ENCODE measurements around the gene RSAD2. TPM values are rescaled to one million over a fixed set of nuclear protein-coding genes. Genes with fewer than 3 reads are reported as not detected.
A peak's percentile ranks its signal among the peaks of the same experiment; 100 is the strongest.

The RSAD2 gene, protein sequence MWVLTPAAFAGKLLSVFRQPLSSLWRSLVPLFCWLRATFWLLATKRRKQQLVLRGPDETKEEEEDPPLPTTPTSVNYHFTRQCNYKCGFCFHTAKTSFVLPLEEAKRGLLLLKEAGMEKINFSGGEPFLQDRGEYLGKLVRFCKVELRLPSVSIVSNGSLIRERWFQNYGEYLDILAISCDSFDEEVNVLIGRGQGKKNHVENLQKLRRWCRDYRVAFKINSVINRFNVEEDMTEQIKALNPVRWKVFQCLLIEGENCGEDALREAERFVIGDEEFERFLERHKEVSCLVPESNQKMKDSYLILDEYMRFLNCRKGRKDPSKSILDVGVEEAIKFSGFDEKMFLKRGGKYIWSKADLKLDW
- 1 to 10 TPM in 2 of 3 donors, under 1 TPM in 1; 0.33 to 4.8 (median 2.9) TPM for total RNA-seq

DNA sequence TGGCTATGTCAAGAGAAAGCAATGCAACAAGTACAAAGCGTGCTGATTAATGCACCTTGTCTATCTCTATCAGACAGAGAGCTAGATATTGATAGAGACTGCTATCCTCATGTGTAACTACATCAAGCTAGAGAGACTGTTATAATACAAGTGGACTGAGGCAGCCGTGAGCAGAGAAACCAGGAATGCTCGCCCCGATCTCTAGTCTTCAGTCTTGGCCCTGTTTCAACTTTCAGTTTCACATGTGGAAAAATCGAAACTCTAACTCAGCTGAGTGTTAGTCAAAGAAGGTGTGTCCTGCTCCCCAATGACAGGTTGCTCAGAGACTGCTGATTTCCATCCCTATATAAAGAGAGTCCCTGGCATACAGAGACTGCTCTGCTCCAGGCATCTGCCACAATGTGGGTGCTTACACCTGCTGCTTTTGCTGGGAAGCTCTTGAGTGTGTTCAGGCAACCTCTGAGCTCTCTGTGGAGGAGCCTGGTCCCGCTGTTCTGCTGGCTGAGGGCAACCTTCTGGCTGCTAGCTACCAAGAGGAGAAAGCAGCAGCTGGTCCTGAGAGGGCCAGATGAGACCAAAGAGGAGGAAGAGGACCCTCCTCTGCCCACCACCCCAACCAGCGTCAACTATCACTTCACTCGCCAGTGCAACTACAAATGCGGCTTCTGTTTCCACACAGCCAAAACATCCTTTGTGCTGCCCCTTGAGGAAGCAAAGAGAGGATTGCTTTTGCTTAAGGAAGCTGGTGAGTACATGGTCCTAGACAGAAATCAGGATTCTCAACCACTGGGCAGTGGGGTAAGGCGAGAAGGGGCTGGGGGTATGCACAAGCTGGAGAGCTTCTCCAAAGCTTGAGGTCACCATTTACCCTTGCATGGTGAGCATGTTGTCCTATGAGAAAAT, at the start of gene RSAD2:
Gene RSAD2 (plus strand): TSS at position 376 of the 903 bp plus-strand sequence. CDS start 24 bp downstream, at position 400.
- Histone ChIP-seq H3K4me1 (no peaks in the 10 kb centered on the region), H3K27me3 (no peaks in the 10 kb centered on the region), H3K27ac (peak within 1 kb of the TSS; percentile 39 to 61), H3K9me3 (no peaks in the 10 kb centered on the region), H3K36me3 (no peaks in the 10 kb centered on the region), H3K4me3 (peak within 1 kb of the TSS; percentile 47 to 68 (median 62))
- no peak for TF ChIP-seq POLR2A (IDR thresholded peaks at IDR 0.05)
- TF ChIP-seq POLR2AphosphoS5 (IDR thresholded peaks at IDR 0.05) = no peak
- TF ChIP-seq, protein P1, sequence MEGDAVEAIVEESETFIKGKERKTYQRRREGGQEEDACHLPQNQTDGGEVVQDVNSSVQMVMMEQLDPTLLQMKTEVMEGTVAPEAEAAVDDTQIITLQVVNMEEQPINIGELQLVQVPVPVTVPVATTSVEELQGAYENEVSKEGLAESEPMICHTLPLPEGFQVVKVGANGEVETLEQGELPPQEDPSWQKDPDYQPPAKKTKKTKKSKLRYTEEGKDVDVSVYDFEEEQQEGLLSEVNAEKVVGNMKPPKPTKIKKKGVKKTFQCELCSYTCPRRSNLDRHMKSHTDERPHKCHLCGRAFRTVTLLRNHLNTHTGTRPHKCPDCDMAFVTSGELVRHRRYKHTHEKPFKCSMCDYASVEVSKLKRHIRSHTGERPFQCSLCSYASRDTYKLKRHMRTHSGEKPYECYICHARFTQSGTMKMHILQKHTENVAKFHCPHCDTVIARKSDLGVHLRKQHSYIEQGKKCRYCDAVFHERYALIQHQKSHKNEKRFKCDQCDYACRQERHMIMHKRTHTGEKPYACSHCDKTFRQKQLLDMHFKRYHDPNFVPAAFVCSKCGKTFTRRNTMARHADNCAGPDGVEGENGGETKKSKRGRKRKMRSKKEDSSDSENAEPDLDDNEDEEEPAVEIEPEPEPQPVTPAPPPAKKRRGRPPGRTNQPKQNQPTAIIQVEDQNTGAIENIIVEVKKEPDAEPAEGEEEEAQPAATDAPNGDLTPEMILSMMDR (IDR thresholded peaks at IDR 0.05) = no peak
- no peak for DNase-seq (ENCODE audit: low spot score in 2 of 2)
- intact Hi-C loops (cut with DNase I; ENCODE audit: low total_unique reads) = no loop called here

DNA sequence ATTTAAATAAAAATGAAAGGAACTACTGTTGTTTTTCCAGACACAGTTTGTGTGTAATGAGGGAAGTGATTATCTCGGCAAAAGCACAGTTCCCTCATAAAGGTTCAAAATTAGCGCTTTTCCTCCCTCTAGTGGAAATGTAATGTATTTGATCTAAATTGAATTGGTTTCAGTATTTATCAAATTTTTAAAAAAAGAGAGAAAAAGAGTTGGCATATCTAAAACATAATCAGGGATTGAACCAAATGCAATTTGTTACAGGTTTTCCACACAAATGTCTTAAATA, 49.3 kb upstream of the RSAD2 start:
- no peak overlapping the region for H3K27ac ChIP-seq
- H3K9me3 ChIP-seq = peaks cover 8 to 19% of the 10 kb centered on the region in 2 donors
- no peaks in the 10 kb centered on the region for H3K27me3 ChIP-seq
- intact Hi-C loops (cut with DNase I; ENCODE audit: low total_unique reads) = no loop called here
- no peaks in the 10 kb centered on the region for H3K36me3 ChIP-seq
- no peak overlapping the region for H3K4me3 ChIP-seq
- H3K4me1 ChIP-seq = no peaks in the 10 kb centered on the region
- no peak for DNase-seq (ENCODE audit: low spot score in 2 of 2)
- TF ChIP-seq, protein P1 (IDR thresholded peaks at IDR 0.05) = peak; percentile 16 to 38 (median 30)
- TF ChIP-seq POLR2AphosphoS5 (IDR thresholded peaks at IDR 0.05) (no peak), POLR2A (IDR thresholded peaks at IDR 0.05) (no peak)

DNA sequence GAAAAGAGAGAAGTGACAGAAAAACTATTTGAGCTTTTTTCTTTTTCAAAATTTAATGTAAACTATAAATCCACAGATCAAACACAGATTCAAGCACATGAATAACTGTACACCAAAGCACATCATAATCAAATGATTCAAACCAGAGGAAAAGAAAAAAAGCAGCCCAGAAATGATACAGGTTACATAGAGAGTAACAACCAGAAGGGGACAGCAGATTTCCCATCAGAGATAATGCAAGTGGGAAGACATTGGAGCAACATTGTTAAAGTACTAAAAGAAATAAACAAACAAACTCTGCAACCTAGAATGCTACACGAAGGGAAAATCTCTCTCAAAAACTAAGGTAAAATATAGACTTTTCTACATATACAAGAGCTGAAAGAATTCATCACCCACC, 46.3 kb upstream of the RSAD2 start:
- DNase-seq (ENCODE audit: low spot score in 2 of 2) = no peak
- Histone ChIP-seq H3K36me3 (no peaks in the 10 kb centered on the region), H3K27ac (no peak overlapping the region), H3K9me3 (peaks cover 9 to 31% of the 10 kb centered on the region in 2 donors), H3K4me1 (no peaks in the 10 kb centered on the region), H3K27me3 (no peaks in the 10 kb centered on the region), H3K4me3 (no peak overlapping the region)
- TF ChIP-seq, protein P1 (IDR thresholded peaks at IDR 0.05) = no peak
- TF ChIP-seq POLR2AphosphoS5 (IDR thresholded peaks at IDR 0.05) (no peak), POLR2A (IDR thresholded peaks at IDR 0.05) (no peak)
- intact Hi-C loops (cut with DNase I; ENCODE audit: low total_unique reads) = no loop called here

DNA sequence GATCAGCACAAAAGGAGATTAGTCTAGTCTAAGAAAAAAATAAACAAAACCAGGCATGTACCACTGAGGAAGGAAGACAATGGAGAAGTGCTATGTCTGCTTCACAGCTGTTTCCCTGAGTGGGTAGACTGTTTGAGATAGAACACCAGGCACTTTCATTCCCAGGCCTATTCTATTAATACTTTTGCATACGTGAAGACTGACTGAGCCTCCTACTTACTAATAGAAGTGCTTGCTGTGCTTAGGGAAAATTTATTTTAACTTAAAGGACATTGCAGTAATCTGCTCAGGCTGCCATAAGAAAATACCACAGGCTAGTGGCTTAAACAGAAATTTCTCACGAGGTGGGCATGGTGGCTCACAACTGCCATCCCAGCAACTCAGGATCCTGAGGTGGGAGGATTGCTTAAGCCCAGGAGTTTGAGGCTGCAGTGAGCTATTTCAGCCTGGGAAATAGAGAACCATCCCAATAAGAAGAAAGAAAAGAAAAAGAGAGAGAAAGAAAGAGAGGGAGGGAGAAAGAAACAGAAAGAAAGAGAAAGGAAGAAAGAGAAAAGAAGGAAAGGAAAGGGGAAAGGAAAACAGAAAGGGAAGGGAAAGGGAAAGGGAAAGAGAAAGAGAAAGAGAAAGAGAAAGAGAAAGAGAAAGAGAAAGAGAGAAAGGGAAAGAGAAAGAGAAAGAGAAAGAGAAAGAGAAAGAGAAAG, 44.8 kb upstream of the RSAD2 start:
- no peaks in the 10 kb centered on the region for H3K36me3 ChIP-seq
- no peak for TF ChIP-seq POLR2A (IDR thresholded peaks at IDR 0.05)
- TF ChIP-seq, protein P1 (IDR thresholded peaks at IDR 0.05) = no peak
- TF ChIP-seq POLR2AphosphoS5 (IDR thresholded peaks at IDR 0.05) = no peak
- DNase-seq (ENCODE audit: low spot score in 2 of 2) = no peak
- H3K27me3 ChIP-seq = no peaks in the 10 kb centered on the region
- intact Hi-C loops (cut with DNase I; ENCODE audit: low total_unique reads) = no loop called here
- H3K9me3 ChIP-seq = peaks cover 9 to 31% of the 10 kb centered on the region in 2 donors
- H3K27ac ChIP-seq = no peak overlapping the region
- no peaks in the 10 kb centered on the region for H3K4me1 ChIP-seq
- no peak overlapping the region for H3K4me3 ChIP-seq

Measured in breast epithelium (tissue), 4 donors.